Endothelial cell of umbilical vein (primary cell): ENCODE measurements around the gene TLE4. TPM values are rescaled to one million over a fixed set of nuclear protein-coding genes. Genes with fewer than 3 reads are reported as not detected.

Source experiments
- BruUV-seq: library from RNA; stranded (reverse); fragments of 400-500 nt; replicated peaks from 2 replicates; lab custom pipeline; 2021; lab: Mats Ljungman, UMichigan
- CTCF ChIA-PET: fragments of 300-600, 350-600 bp; sonication (Branson Sonifier 250); formaldehyde crosslinking; loops from one replicate; lab custom pipeline; 2021; ENCODE audit warnings: antibody characterized with exemption, inconsistent platforms; lab: Charles Lee
- POLR2A ChIA-PET: fragments of 300-600, 350-600 bp; sonication (Branson Sonifier 250); formaldehyde crosslinking; loops from one replicate; lab custom pipeline; 2021; ENCODE audit warnings: antibody characterized with exemption, inconsistent platforms; lab: Charles Lee
- DNase-seq: peaks from one replicate; pipeline ENCODE4 v3.0.0-alpha.2; 2011; ENCODE audit warnings: low read depth, low spot score
- FAIRE-seq: peaks from 2 replicates; lab custom pipeline; 2011; peaks lifted over from hg19 to GRCh38; lab: Jason Lieb, UNC
- H2AFZ ChIP-seq: 2 replicates; pipeline ENCODE4 v1.6.0; 2012; ENCODE audit warnings: low read depth, low read length, control low read depth, inconsistent platforms
- H3K27ac ChIP-seq: 2 replicates; pipeline ENCODE4 v1.5.1; 2011; ENCODE audit warnings: low read depth, mild to moderate bottlenecking, control low read depth, low read length, moderate library complexity; ENCODE audit not compliant: insufficient read depth
- H3K27me3 ChIP-seq, 2 experiments: 2 replicates each; pipeline versions ENCODE4 v1.6.0 to v1.6.1; 2011; ENCODE audit warnings: low read length in 2 of 2, mixed read lengths in 1 of 2; ENCODE audit not compliant: control insufficient read depth in 2 of 2, insufficient read depth in 2 of 2
- H3K36me3 ChIP-seq, 2 experiments: 2 replicates in 1 of 2; 3 replicates in 1 of 2; pipeline ENCODE4 v1.5.1; 2011; ENCODE audit warnings: low read length in 2 of 2, mild to moderate bottlenecking in 1 of 2, moderate library complexity in 1 of 2; ENCODE audit not compliant: control insufficient read depth in 2 of 2, insufficient read depth in 2 of 2; ENCODE audit errors: extremely low read depth in 1 of 2
- H3K4me1 ChIP-seq: 3 replicates; pipeline ENCODE4 v1.5.1; 2011; ENCODE audit warnings: mild to moderate bottlenecking, low read length; ENCODE audit not compliant: control insufficient read depth, insufficient read depth; ENCODE audit errors: extremely low read depth
- H3K4me2 ChIP-seq: 2 replicates; pipeline ENCODE4 v1.6.1; 2011; ENCODE audit warnings: low read length, control low read depth, mixed read lengths; ENCODE audit not compliant: insufficient read depth
- H3K4me3 ChIP-seq, 3 experiments: fragments of 200-600 bp in 1 of 3; sonication (generic), shearing (Covaris generic) in 1 of 3; replicated peaks in 1 of 3; 2 replicates each; pipeline ENCODE4 v1.5.1; 2011 to 2016; ENCODE audit warnings: control low read depth in 3 of 3, low read length in 3 of 3, mild to moderate bottlenecking in 2 of 3, inconsistent platforms in 1 of 3, low read depth in 1 of 3, moderate library complexity in 1 of 3; ENCODE audit not compliant: insufficient read depth in 1 of 3
- H3K79me2 ChIP-seq: 2 replicates; pipeline ENCODE4 v1.6.0; 2012; ENCODE audit warnings: low read length, inconsistent platforms; ENCODE audit not compliant: control insufficient read depth, insufficient read depth
- H3K9ac ChIP-seq: replicated peaks from 2 replicates; pipeline ENCODE3; 2011; ENCODE audit warnings: low read length, control low read depth; ENCODE audit not compliant: insufficient read depth; ENCODE audit errors: extremely low read depth
- H3K9me1 ChIP-seq: replicated peaks from 3 replicates; pipeline ENCODE4 v1.6.0; 2011; ENCODE audit warnings: mild to moderate bottlenecking, low read length; ENCODE audit not compliant: control insufficient read depth, insufficient read depth; ENCODE audit errors: extremely low read depth
- H3K9me3 ChIP-seq: replicated peaks from 2 replicates; pipeline ENCODE4 v1.5.1; 2012; ENCODE audit warnings: low read length, inconsistent platforms; ENCODE audit not compliant: control insufficient read depth, insufficient read depth
- H4K20me1 ChIP-seq: replicated peaks from 2 replicates; pipeline ENCODE3; 2011; ENCODE audit warnings: mild to moderate bottlenecking, low read length; ENCODE audit not compliant: control insufficient read depth, insufficient read depth; ENCODE audit errors: extremely low read depth
- EZH2 ChIP-seq: IDR thresholded peaks from 2 replicates; pipeline ENCODE4 v1.6.1; 2012; ENCODE audit warnings: borderline replicate concordance, low read depth, mild to moderate bottlenecking, moderate library complexity, low read length, inconsistent platforms; ENCODE audit not compliant: severe bottlenecking
- GATA2 ChIP-seq: IDR thresholded peaks from 2 replicates; pipeline ENCODE4 v1.7.0; 2011; ENCODE audit warnings: low read depth, mild to moderate bottlenecking, moderate library complexity, mixed read lengths, low read length; ENCODE audit not compliant: insufficient read length, insufficient read depth
- MYC ChIP-seq: IDR thresholded peaks from one replicate; pipeline ENCODE4 v1.6.1; 2011; ENCODE audit warnings: mild to moderate bottlenecking, low read depth, low read length
- dilution Hi-C: fragments of 300-500 bp; cut with MboI; formaldehyde crosslinking; loops from one replicate; pipeline ENCODE4 v1.15.0; 2019; ENCODE audit warnings: low sequenced_read_pairs; ENCODE audit not compliant: extremely low pct_ligation_motif_present
- intact Hi-C: fragments of 100-400 bp; cut with micrococcal nuclease; formaldehyde crosslinking; loops from one replicate; pipeline ENCODE4 v1.10.0; 2022
- polyA plus RNA-seq, 4 experiments: library from polyadenylated mRNA; depleted of rRNA in 3 of 4; stranded (reverse) in 3 of 4; unstranded in 1 of 4; fragments of >200 nt; gene quantifications; 2 replicates each; pipeline versions ENCODE4 v1.2.1 to v1.2.3, GENCODE V29; 2011 to 2012; ENCODE audit warnings: missing spikeins in 1 of 4
- total RNA-seq: library from RNA; stranded (reverse); gene quantifications from 2 replicates; pipeline ENCODE4 v1.2.3, GENCODE V29; 2021
- TF ChIP-seq, protein P1 (sequence below), 2 donors: IDR thresholded peaks; 1 replicate in 1 of 2; 2 replicates in 1 of 2; pipeline ENCODE4 v1.5.1; 2011; ENCODE audit warnings: low read length in 2 of 2, mild to moderate bottlenecking in 2 of 2, moderate library complexity in 2 of 2, control low read depth in 1 of 2, inconsistent platforms in 1 of 2, low read depth in 1 of 2; ENCODE audit not compliant: insufficient read depth in 1 of 2; ENCODE audit errors: extremely low read depth in 1 of 2
- TF ChIP-seq, protein P2 (sequence below): IDR thresholded peaks from 2 replicates; pipeline ENCODE4 v1.6.1; 2011; ENCODE audit not compliant: insufficient read depth, insufficient read length

Gene TLE4
- total and polyA plus RNA-seq, 2 donors (not counting 3 experiments of a cell fraction or from before 2014, with no cell fraction given): 31.4 to 32.3 TPM

DNA sequence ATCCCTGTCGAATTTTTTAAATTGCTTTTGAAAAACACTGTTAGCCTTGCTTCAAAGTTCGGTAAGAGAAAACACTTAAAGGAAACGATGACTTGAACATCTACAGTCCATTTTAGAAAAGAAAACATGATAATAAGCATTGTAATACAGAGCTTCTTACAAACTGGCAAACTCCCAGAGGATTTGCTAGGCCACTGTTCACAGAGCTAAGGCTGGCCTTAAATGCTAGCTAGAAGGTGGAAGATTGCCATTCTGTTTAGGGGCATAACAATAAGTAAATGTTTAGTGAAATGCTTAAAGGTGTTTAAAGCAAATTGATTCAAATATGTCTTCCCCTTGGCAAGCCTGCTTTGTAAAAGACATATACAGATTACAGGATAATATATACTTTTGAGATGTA lies 169.6 kb downstream of the TLE4 start:
- no peak overlapping the region for H2AFZ ChIP-seq
- no peaks in the 10 kb centered on the region for H4K20me1 ChIP-seq
- no peaks in the 10 kb centered on the region for H3K9me1 ChIP-seq
- BruUV-seq: no TSS peak
- TF ChIP-seq, protein P1, sequence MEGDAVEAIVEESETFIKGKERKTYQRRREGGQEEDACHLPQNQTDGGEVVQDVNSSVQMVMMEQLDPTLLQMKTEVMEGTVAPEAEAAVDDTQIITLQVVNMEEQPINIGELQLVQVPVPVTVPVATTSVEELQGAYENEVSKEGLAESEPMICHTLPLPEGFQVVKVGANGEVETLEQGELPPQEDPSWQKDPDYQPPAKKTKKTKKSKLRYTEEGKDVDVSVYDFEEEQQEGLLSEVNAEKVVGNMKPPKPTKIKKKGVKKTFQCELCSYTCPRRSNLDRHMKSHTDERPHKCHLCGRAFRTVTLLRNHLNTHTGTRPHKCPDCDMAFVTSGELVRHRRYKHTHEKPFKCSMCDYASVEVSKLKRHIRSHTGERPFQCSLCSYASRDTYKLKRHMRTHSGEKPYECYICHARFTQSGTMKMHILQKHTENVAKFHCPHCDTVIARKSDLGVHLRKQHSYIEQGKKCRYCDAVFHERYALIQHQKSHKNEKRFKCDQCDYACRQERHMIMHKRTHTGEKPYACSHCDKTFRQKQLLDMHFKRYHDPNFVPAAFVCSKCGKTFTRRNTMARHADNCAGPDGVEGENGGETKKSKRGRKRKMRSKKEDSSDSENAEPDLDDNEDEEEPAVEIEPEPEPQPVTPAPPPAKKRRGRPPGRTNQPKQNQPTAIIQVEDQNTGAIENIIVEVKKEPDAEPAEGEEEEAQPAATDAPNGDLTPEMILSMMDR (IDR thresholded peaks at IDR 0.05; ENCODE audit: extremely low read depth in 1 of 2, insufficient read depth in 1 of 2, low read depth in 1 of 2, low read length in 2 of 2): no peak
- TF ChIP-seq GATA2 (no peak), MYC (no peak), EZH2 (no peak)
- TF ChIP-seq, protein P2, sequence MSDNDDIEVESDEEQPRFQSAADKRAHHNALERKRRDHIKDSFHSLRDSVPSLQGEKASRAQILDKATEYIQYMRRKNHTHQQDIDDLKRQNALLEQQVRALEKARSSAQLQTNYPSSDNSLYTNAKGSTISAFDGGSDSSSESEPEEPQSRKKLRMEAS: no peak
- H3K27ac ChIP-seq: no peak overlapping the region
- H3K36me3 ChIP-seq: no peaks in the 10 kb centered on the region
- no peaks in the 10 kb centered on the region for H3K4me1 ChIP-seq
- no peak overlapping the region for H3K9ac ChIP-seq
- dilution Hi-C loops: no loop called here
- H3K4me3 ChIP-seq: no peak overlapping the region
- CTCF ChIA-PET: interaction anchor here (0.9 to 1.2 kb wide), 2 partner anchors 15 to 16 kb away, joined by 3 read pairs; no protein-coding TSS in a partner anchor
- H3K9me3 ChIP-seq: no peaks in the 10 kb centered on the region
- POLR2A ChIA-PET: no interaction called here
- no peaks in the 10 kb centered on the region for H3K79me2 ChIP-seq
- FAIRE-seq: no peak
- no peak overlapping the region for H3K4me2 ChIP-seq
- intact Hi-C loops: no loop called here
- H3K27me3 ChIP-seq: no peaks in the 10 kb centered on the region
- peak; percentile 9 for DNase-seq
